ENCODE measurements around the gene AMBRA1.

- TF ChIP-seq, protein P1, sequence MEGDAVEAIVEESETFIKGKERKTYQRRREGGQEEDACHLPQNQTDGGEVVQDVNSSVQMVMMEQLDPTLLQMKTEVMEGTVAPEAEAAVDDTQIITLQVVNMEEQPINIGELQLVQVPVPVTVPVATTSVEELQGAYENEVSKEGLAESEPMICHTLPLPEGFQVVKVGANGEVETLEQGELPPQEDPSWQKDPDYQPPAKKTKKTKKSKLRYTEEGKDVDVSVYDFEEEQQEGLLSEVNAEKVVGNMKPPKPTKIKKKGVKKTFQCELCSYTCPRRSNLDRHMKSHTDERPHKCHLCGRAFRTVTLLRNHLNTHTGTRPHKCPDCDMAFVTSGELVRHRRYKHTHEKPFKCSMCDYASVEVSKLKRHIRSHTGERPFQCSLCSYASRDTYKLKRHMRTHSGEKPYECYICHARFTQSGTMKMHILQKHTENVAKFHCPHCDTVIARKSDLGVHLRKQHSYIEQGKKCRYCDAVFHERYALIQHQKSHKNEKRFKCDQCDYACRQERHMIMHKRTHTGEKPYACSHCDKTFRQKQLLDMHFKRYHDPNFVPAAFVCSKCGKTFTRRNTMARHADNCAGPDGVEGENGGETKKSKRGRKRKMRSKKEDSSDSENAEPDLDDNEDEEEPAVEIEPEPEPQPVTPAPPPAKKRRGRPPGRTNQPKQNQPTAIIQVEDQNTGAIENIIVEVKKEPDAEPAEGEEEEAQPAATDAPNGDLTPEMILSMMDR (IDR thresholded peaks at IDR 0.05; ENCODE audit: insufficient read depth, low read length): no peak
- TF ChIP-seq POLR2AphosphoS5 (IDR thresholded peaks at IDR 0.05; ENCODE audit: low read depth): no peak
- no peak for TF ChIP-seq GABPA (IDR thresholded peaks at IDR 0.05; ENCODE audit: low read depth)
- no peak for TF ChIP-seq SPI1 (IDR thresholded peaks at IDR 0.05; ENCODE audit: borderline replicate concordance, low read depth)
- TF ChIP-seq, protein P2, sequence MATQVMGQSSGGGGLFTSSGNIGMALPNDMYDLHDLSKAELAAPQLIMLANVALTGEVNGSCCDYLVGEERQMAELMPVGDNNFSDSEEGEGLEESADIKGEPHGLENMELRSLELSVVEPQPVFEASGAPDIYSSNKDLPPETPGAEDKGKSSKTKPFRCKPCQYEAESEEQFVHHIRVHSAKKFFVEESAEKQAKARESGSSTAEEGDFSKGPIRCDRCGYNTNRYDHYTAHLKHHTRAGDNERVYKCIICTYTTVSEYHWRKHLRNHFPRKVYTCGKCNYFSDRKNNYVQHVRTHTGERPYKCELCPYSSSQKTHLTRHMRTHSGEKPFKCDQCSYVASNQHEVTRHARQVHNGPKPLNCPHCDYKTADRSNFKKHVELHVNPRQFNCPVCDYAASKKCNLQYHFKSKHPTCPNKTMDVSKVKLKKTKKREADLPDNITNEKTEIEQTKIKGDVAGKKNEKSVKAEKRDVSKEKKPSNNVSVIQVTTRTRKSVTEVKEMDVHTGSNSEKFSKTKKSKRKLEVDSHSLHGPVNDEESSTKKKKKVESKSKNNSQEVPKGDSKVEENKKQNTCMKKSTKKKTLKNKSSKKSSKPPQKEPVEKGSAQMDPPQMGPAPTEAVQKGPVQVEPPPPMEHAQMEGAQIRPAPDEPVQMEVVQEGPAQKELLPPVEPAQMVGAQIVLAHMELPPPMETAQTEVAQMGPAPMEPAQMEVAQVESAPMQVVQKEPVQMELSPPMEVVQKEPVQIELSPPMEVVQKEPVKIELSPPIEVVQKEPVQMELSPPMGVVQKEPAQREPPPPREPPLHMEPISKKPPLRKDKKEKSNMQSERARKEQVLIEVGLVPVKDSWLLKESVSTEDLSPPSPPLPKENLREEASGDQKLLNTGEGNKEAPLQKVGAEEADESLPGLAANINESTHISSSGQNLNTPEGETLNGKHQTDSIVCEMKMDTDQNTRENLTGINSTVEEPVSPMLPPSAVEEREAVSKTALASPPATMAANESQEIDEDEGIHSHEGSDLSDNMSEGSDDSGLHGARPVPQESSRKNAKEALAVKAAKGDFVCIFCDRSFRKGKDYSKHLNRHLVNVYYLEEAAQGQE (IDR thresholded peaks at IDR 0.05; ENCODE audit: insufficient replicate concordance, low read depth): no peak
These were observed 19.2 kb downstream of the AMBRA1 start for GRCh38 chr11:46574656-46575055.
